ENCODE results near the gene PHLDA3.

The PHLDA3 gene

DNA sequence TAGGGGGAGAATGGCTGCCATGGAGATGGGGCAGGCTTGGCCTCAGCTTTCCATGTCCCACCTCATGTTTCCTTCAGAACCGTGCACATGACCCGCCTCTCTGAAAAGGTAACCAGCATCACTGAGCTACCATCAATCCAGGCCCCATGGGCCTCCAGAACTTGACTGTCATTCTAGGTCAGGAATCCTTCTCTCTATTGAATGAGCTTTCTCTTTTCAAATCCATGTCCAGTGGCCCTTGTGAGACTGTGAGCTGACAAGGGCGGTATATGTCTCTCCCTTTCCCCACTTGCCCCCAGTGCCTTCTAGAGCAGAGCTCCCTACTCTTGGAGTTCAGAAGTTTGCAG lies 33.5 kb upstream of the PHLDA3 start:
- H3K9ac ChIP-seq (ENCODE audit: low read length): no peak overlapping the region
- H3K27me3 ChIP-seq (ENCODE audit: low read depth, low read length): no peaks in the 10 kb centered on the region
- H3K9me3 ChIP-seq (ENCODE audit: insufficient read depth, low read length): no peaks in the 10 kb centered on the region
- H3K4me2 ChIP-seq (ENCODE audit: low read length): no peak overlapping the region
- H4K20me1 ChIP-seq (ENCODE audit: insufficient read depth, low read length): peaks cover 31% of the 10 kb centered on the region
- no peak overlapping the region for H2AFZ ChIP-seq (ENCODE audit: low read depth, low read length)
- H3K27ac ChIP-seq (ENCODE audit: low read length): no peak overlapping the region
- H3K4me1 ChIP-seq (ENCODE audit: low read length): peaks cover 14% of the 10 kb centered on the region
- no peak overlapping the region for H3K4me3 ChIP-seq (ENCODE audit: low read length)
- H3K36me3 ChIP-seq (replicated peaks; ENCODE audit: low read depth, low read length): peaks cover 26% of the 10 kb centered on the region
- H3K79me2 ChIP-seq (ENCODE audit: low read length): peaks cover 80% of the 10 kb centered on the region
- TF ChIP-seq, protein P1, sequence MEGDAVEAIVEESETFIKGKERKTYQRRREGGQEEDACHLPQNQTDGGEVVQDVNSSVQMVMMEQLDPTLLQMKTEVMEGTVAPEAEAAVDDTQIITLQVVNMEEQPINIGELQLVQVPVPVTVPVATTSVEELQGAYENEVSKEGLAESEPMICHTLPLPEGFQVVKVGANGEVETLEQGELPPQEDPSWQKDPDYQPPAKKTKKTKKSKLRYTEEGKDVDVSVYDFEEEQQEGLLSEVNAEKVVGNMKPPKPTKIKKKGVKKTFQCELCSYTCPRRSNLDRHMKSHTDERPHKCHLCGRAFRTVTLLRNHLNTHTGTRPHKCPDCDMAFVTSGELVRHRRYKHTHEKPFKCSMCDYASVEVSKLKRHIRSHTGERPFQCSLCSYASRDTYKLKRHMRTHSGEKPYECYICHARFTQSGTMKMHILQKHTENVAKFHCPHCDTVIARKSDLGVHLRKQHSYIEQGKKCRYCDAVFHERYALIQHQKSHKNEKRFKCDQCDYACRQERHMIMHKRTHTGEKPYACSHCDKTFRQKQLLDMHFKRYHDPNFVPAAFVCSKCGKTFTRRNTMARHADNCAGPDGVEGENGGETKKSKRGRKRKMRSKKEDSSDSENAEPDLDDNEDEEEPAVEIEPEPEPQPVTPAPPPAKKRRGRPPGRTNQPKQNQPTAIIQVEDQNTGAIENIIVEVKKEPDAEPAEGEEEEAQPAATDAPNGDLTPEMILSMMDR (IDR thresholded peaks at IDR 0.05; ENCODE audit: low read depth, low read length): no peak
- no peak for TF ChIP-seq EZH2phosphoT487 (IDR thresholded peaks at IDR 0.05; ENCODE audit: low read depth)

DNA sequence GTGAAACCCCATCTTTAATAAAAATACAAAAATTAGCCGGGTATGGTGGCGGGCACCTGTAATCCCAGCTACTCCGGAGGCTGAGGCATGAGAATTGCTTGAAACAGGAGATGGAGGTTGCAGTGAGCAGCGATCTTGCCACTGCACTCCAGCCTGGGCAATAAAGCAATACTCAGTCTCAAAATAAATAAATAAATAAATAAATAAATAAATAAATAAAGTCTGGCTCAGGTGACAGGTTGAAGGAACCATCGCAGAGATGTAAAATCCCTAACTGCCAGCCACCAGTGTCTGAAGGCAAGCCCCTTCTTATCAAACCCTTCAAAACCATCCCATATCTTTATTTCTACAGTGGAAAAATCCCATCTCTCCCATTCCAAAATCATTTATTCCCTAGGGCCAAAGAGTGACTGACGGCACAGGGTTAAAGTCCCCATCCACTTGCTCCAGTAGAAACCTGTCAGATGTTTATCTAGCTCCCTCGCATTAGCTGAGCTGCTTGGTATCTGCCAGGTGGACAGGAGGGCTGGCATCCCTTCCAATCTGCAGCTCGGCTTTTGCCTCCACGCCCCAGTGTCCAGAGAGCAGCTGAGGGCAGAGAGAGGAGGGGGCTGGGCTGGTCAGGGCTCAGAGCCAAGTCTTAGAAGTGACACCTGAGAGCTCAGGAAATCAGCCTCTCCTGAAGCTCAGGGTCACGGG lies 33.0 kb upstream of the PHLDA3 start:
- peaks cover 13% of the 10 kb centered on the region for H3K4me1 ChIP-seq (ENCODE audit: low read length)
- TF ChIP-seq, protein P1 (IDR thresholded peaks at IDR 0.05; ENCODE audit: low read depth, low read length): no peak
- TF ChIP-seq EZH2phosphoT487 (IDR thresholded peaks at IDR 0.05; ENCODE audit: low read depth): no peak
- H4K20me1 ChIP-seq (ENCODE audit: insufficient read depth, low read length): peaks cover 31% of the 10 kb centered on the region
- no peak overlapping the region for H3K4me3 ChIP-seq (ENCODE audit: low read length)
- peaks cover 26% of the 10 kb centered on the region for H3K36me3 ChIP-seq (replicated peaks; ENCODE audit: low read depth, low read length)
- H3K79me2 ChIP-seq (ENCODE audit: low read length): peaks cover 78% of the 10 kb centered on the region
- H3K27ac ChIP-seq (ENCODE audit: low read length): no peak overlapping the region
- no peaks in the 10 kb centered on the region for H3K9me3 ChIP-seq (ENCODE audit: insufficient read depth, low read length)
- no peak overlapping the region for H3K9ac ChIP-seq (ENCODE audit: low read length)
- H3K27me3 ChIP-seq (ENCODE audit: low read depth, low read length): no peaks in the 10 kb centered on the region
- H3K4me2 ChIP-seq (ENCODE audit: low read length): no peak overlapping the region
- H2AFZ ChIP-seq (ENCODE audit: low read depth, low read length): no peak overlapping the region

- Histone ChIP-seq H3K79me2 (ENCODE audit: low read length) (peaks cover 71% of the 10 kb centered on the region), H3K4me2 (ENCODE audit: low read length) (no peak overlapping the region), H2AFZ (ENCODE audit: low read depth, low read length) (no peak overlapping the region), H3K4me1 (ENCODE audit: low read length) (peaks cover 13% of the 10 kb centered on the region), H3K27me3 (ENCODE audit: low read depth, low read length) (no peaks in the 10 kb centered on the region), H3K9me3 (ENCODE audit: insufficient read depth, low read length) (no peaks in the 10 kb centered on the region), H3K4me3 (ENCODE audit: low read length) (no peak overlapping the region), H3K36me3 (replicated peaks; ENCODE audit: low read depth, low read length) (peaks cover 32% of the 10 kb centered on the region), H4K20me1 (ENCODE audit: insufficient read depth, low read length) (peaks cover 31% of the 10 kb centered on the region), H3K9ac (ENCODE audit: low read length) (no peak overlapping the region), H3K27ac (ENCODE audit: low read length) (no peak overlapping the region)
- TF ChIP-seq EZH2phosphoT487 (IDR thresholded peaks at IDR 0.05; ENCODE audit: low read depth): no peak
- TF ChIP-seq, protein P1 (IDR thresholded peaks at IDR 0.05; ENCODE audit: low read depth, low read length): no peak
These were observed 32.2 kb upstream of the PHLDA3 start for GRCh38 chr1:201501144-201501543.

GRCh38 chr1:201500670-201501120 lies 31.7 kb upstream of the PHLDA3 start:
- no peak overlapping the region for H3K4me2 ChIP-seq (ENCODE audit: low read length)
- H4K20me1 ChIP-seq (ENCODE audit: insufficient read depth, low read length): peaks cover 31% of the 10 kb centered on the region
- H3K9ac ChIP-seq (ENCODE audit: low read length): no peak overlapping the region
- H3K27me3 ChIP-seq (ENCODE audit: low read depth, low read length): no peaks in the 10 kb centered on the region
- peaks cover 8% of the 10 kb centered on the region for H3K4me1 ChIP-seq (ENCODE audit: low read length)
- TF ChIP-seq EZH2phosphoT487 (IDR thresholded peaks at IDR 0.05; ENCODE audit: low read depth): no peak
- TF ChIP-seq, protein P1 (IDR thresholded peaks at IDR 0.05; ENCODE audit: low read depth, low read length): no peak
- H2AFZ ChIP-seq (ENCODE audit: low read depth, low read length): no peak overlapping the region
- peaks cover 66% of the 10 kb centered on the region for H3K79me2 ChIP-seq (ENCODE audit: low read length)
- peaks cover 36% of the 10 kb centered on the region for H3K36me3 ChIP-seq (replicated peaks; ENCODE audit: low read depth, low read length)
- no peak overlapping the region for H3K27ac ChIP-seq (ENCODE audit: low read length)
- H3K4me3 ChIP-seq (ENCODE audit: low read length): no peak overlapping the region
- no peaks in the 10 kb centered on the region for H3K9me3 ChIP-seq (ENCODE audit: insufficient read depth, low read length)

Data from OCI-LY3 (cell line).